HepG2 (cell line): ENCODE results near the gene PPM1G. TPM values are rescaled to one million over a fixed set of nuclear protein-coding genes. Genes with fewer than 3 reads are reported as not detected.

ENCODE experiments used
- EEA1 ChIP-seq: sonication (generic); formaldehyde crosslinking; IDR thresholded peaks from 2 replicates; pipeline ENCODE4 v1.5.1; 2020; ENCODE audit warnings: mild to moderate bottlenecking, missing genetic modification reagents, borderline replicate concordance
- GLI4 ChIP-seq: sonication (generic); formaldehyde crosslinking; IDR thresholded peaks from 2 replicates; pipeline ENCODE4 v1.5.1; 2020; ENCODE audit warnings: missing genetic modification reagents, mild to moderate bottlenecking, moderate library complexity, borderline replicate concordance
- ISX ChIP-seq: sonication (generic); formaldehyde crosslinking; conservative IDR thresholded peaks from 2 replicates; pipeline ENCODE4 v1.5.0; 2020; ENCODE audit warnings: missing genetic modification reagents
- KDM5A ChIP-seq: fragments of 200-600 bp; sonication (generic); IDR thresholded peaks from 2 replicates; pipeline ENCODE4 v1.7.0; 2018; ENCODE audit warnings: antibody characterized with exemption, mild to moderate bottlenecking, low read length, borderline replicate concordance
- KLF16 ChIP-seq, 2 experiments: sonication (generic) in 1 of 2; formaldehyde crosslinking in 1 of 2; IDR thresholded peaks; 2 replicates each; pipeline versions ENCODE4 v1.6.1 to v1.8.0; 2016 to 2023; ENCODE audit warnings: missing genetic modification reagents in 2 of 2, missing compliant biosample characterization in 1 of 2
- MAFF ChIP-seq: IDR thresholded peaks from 2 replicates; pipeline ENCODE4 v1.6.1; 2011; ENCODE audit warnings: low read depth, low read length, improper control_type of control experiment
- SALL2 ChIP-seq: sonication (generic); formaldehyde crosslinking; IDR thresholded peaks from 2 replicates; pipeline ENCODE4 v1.8.1; 2023; ENCODE audit warnings: mild to moderate bottlenecking, missing genetic modification reagents, inconsistent platforms
- TBL1XR1 ChIP-seq: fragments of 150-350 bp; IDR thresholded peaks from 2 replicates; pipeline ENCODE4 v1.6.1; 2014; ENCODE audit warnings: borderline replicate concordance, low read length; ENCODE audit not compliant: partially characterized antibody
- ZKSCAN8 ChIP-seq: IDR thresholded peaks from 2 replicates; pipeline ENCODE4 v1.6.1; 2016; ENCODE audit warnings: borderline replicate concordance, missing genetic modification reagents, missing compliant biosample characterization
- ZNF331 ChIP-seq: sonication (generic); formaldehyde crosslinking; IDR thresholded peaks from 2 replicates; pipeline ENCODE4 v1.4.0; 2020; ENCODE audit warnings: missing genetic modification reagents
- ZNF44 ChIP-seq: sonication (generic); formaldehyde crosslinking; IDR thresholded peaks from 2 replicates; pipeline ENCODE4 v1.5.1; 2020; ENCODE audit warnings: mild to moderate bottlenecking, missing genetic modification reagents
- ZNF670 ChIP-seq: sonication (generic); formaldehyde crosslinking; IDR thresholded peaks from 2 replicates; pipeline ENCODE4 v1.8.0; 2022; ENCODE audit warnings: mild to moderate bottlenecking, missing genetic modification reagents, borderline replicate concordance
- ZNF883 ChIP-seq: sonication (generic); formaldehyde crosslinking; IDR thresholded peaks from 2 replicates; pipeline ENCODE4 v1.5.1; 2020; ENCODE audit warnings: mild to moderate bottlenecking, missing genetic modification reagents; ENCODE audit errors: not compliant biosample characterization
- ZSCAN21 ChIP-seq: sonication (generic); formaldehyde crosslinking; IDR thresholded peaks from 2 replicates; pipeline ENCODE4 v1.8.0; 2022; ENCODE audit warnings: mild to moderate bottlenecking, missing genetic modification reagents, moderate library complexity, borderline replicate concordance
- polyA plus RNA-seq, 8 experiments: library from polyadenylated mRNA; depleted of rRNA in 3 of 8; stranded (reverse) in 7 of 8; unstranded in 1 of 8; fragments of >200 nt; fragmentation: Illumina TruSeq in 4 of 8; extraction: Trizol in 4 of 8; gene quantifications; 2 replicates each; pipeline versions ENCODE4 v1.2.1 to v1.2.3, GENCODE V29; 2011 to 2016; ENCODE audit warnings: low read depth in 4 of 8, missing spikeins in 1 of 8, mixed read lengths in 1 of 8; ENCODE audit not compliant: insufficient read depth in 1 of 8
- total RNA-seq, 5 experiments: library from RNA; depleted of rRNA; stranded (reverse); fragments of >200 nt; fragmentation: Illumina TruSeq; extraction: Trizol; gene quantifications; 2 replicates each; pipeline ENCODE4 v1.2.3, GENCODE V29; 2016; ENCODE audit warnings: low read depth in 1 of 5
- TF ChIP-seq, protein P1 (sequence below): sonication (generic); formaldehyde crosslinking; conservative IDR thresholded peaks from 2 replicates; pipeline ENCODE4 v1.8.1; 2023; ENCODE audit warnings: missing genetic modification reagents
- TF ChIP-seq, protein P2 (sequence below): sonication (generic); formaldehyde crosslinking; IDR thresholded peaks from 2 replicates; pipeline ENCODE4; 2020; ENCODE audit warnings: missing genetic modification reagents, mild to moderate bottlenecking, borderline replicate concordance
- TF ChIP-seq, protein P3 (sequence below): sonication (generic); formaldehyde crosslinking; IDR thresholded peaks from 2 replicates; pipeline ENCODE4 v1.5.0; 2020; ENCODE audit warnings: mild to moderate bottlenecking, missing genetic modification reagents, borderline replicate concordance
- TF ChIP-seq, protein P4 (sequence below): IDR thresholded peaks from 2 replicates; pipeline ENCODE4 v1.6.1; 2016; ENCODE audit warnings: mild to moderate bottlenecking

PPM1G gene
- total and polyA plus RNA-seq, 2 of the 13 experiments (the other 11 are each of a cell fraction or from before 2014, with no cell fraction given): 58.2 to 213 TPM

DNA sequence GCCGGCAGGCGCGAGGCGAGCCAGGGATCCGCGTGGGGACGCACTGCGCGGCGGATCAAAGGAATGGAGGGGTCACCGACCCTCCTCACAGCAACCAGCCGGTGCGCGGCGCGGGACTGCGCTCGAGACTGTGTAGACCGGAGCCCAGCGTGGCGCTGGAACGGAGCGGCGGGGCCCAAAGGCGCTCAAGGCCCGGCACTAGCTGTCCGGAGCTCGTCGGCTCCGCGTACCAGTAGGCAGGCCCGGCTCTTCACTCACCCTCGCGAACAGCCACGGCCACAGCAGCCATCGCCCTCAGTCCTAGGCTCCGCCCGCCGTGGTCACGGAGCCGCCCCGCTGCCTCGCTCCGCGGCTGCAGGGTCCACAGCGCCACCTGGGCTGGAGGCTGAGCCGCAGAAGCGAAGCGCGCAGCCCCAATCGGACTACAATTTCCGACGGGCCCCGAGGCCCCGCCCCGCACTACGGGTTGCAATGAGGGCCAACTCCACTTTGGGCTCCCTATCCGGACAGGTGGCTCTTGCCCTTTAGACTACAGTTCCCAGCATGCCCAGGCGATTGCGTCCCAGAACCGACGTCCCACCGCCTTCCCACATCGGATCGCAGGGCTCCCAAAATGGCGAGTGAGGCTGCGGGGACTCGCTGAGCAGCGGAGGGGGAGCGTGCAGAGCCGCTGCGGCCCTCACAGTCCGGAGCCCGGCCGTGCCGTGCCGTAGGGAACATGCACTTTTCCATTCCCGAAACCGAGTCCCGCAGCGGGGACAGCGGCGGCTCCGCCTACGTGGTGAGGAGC is 39.2 kb downstream of the PPM1G start, which contains the start of the genes EIF2B4 and SNX17 (continued):
- TF ChIP-seq, protein P1, sequence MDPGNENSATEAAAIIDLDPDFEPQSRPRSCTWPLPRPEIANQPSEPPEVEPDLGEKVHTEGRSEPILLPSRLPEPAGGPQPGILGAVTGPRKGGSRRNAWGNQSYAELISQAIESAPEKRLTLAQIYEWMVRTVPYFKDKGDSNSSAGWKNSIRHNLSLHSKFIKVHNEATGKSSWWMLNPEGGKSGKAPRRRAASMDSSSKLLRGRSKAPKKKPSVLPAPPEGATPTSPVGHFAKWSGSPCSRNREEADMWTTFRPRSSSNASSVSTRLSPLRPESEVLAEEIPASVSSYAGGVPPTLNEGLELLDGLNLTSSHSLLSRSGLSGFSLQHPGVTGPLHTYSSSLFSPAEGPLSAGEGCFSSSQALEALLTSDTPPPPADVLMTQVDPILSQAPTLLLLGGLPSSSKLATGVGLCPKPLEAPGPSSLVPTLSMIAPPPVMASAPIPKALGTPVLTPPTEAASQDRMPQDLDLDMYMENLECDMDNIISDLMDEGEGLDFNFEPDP (CRISPR knock-in tag): 0 out of 2 replicates have a peak, but pooled peaks have one; percentile 89
- TF ChIP-seq KLF16 (CRISPR knock-in tag; IDR thresholded peaks at IDR 0.05) (peak; percentile 84 to 97; a peak in 3 of 4 replicates), ZSCAN21 (CRISPR knock-in tag) (peak; percentile 18; the same call in 1 of the 2 replicates), ZNF331 (peak; percentile 97), ZNF883 (CRISPR knock-in tag) (peak; percentile 88), GLI4 (0 out of 2 replicates have a peak, but pooled peaks have one; percentile 18), TBL1XR1 (peak; percentile 57), ZNF670 (peak; percentile 97; the same call in 1 of the 2 replicates), EEA1 (CRISPR knock-in tag) (no peak; the same call in 1 of the 2 replicates), MAFF (no peak), SALL2 (CRISPR knock-in tag) (peak; percentile 100), KDM5A (peak; percentile 87), ZKSCAN8 (CRISPR knock-in tag) (peak; percentile 87; the same call in 1 of the 2 replicates), ISX (peak; percentile 94; the same call in 1 of the 2 replicates), ZNF44 (CRISPR knock-in tag) (peak; percentile 20)
- TF ChIP-seq, protein P2, sequence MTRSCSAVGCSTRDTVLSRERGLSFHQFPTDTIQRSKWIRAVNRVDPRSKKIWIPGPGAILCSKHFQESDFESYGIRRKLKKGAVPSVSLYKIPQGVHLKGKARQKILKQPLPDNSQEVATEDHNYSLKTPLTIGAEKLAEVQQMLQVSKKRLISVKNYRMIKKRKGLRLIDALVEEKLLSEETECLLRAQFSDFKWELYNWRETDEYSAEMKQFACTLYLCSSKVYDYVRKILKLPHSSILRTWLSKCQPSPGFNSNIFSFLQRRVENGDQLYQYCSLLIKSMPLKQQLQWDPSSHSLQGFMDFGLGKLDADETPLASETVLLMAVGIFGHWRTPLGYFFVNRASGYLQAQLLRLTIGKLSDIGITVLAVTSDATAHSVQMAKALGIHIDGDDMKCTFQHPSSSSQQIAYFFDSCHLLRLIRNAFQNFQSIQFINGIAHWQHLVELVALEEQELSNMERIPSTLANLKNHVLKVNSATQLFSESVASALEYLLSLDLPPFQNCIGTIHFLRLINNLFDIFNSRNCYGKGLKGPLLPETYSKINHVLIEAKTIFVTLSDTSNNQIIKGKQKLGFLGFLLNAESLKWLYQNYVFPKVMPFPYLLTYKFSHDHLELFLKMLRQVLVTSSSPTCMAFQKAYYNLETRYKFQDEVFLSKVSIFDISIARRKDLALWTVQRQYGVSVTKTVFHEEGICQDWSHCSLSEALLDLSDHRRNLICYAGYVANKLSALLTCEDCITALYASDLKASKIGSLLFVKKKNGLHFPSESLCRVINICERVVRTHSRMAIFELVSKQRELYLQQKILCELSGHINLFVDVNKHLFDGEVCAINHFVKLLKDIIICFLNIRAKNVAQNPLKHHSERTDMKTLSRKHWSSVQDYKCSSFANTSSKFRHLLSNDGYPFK (CRISPR knock-in tag): peak; percentile 98
- TF ChIP-seq, protein P3, sequence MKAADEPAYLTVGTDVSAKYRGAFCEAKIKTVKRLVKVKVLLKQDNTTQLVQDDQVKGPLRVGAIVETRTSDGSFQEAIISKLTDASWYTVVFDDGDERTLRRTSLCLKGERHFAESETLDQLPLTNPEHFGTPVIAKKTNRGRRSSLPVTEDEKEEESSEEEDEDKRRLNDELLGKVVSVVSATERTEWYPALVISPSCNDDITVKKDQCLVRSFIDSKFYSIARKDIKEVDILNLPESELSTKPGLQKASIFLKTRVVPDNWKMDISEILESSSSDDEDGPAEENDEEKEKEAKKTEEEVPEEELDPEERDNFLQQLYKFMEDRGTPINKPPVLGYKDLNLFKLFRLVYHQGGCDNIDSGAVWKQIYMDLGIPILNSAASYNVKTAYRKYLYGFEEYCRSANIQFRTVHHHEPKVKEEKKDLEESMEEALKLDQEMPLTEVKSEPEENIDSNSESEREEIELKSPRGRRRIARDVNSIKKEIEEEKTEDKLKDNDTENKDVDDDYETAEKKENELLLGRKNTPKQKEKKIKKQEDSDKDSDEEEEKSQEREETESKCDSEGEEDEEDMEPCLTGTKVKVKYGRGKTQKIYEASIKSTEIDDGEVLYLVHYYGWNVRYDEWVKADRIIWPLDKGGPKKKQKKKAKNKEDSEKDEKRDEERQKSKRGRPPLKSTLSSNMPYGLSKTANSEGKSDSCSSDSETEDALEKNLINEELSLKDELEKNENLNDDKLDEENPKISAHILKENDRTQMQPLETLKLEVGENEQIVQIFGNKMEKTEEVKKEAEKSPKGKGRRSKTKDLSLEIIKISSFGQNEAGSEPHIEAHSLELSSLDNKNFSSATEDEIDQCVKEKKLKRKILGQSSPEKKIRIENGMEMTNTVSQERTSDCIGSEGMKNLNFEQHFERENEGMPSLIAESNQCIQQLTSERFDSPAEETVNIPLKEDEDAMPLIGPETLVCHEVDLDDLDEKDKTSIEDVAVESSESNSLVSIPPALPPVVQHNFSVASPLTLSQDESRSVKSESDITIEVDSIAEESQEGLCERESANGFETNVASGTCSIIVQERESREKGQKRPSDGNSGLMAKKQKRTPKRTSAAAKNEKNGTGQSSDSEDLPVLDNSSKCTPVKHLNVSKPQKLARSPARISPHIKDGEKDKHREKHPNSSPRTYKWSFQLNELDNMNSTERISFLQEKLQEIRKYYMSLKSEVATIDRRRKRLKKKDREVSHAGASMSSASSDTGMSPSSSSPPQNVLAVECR: peak; percentile 98
- TF ChIP-seq, protein P4, sequence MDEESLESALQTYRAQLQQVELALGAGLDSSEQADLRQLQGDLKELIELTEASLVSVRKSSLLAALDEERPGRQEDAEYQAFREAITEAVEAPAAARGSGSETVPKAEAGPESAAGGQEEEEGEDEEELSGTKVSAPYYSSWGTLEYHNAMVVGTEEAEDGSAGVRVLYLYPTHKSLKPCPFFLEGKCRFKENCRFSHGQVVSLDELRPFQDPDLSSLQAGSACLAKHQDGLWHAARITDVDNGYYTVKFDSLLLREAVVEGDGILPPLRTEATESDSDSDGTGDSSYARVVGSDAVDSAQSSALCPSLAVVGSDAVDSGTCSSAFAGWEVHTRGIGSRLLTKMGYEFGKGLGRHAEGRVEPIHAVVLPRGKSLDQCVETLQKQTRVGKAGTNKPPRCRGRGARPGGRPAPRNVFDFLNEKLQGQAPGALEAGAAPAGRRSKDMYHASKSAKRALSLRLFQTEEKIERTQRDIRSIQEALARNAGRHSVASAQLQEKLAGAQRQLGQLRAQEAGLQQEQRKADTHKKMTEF (CRISPR knock-in tag): peak; percentile 99
